D721Med (cell line): ENCODE results near the gene FASN.
A peak's percentile ranks its signal among the peaks of the same experiment; 100 is the strongest.

ENCODE experiments used
- DNase-seq: peaks from one replicate; pipeline ENCODE4 v3.0.0; 2011; ENCODE audit warnings: low spot score; ENCODE audit not compliant: insufficient read length
- FAIRE-seq: peaks from 2 replicates; lab custom pipeline; 2011; peaks lifted over from hg19 to GRCh38; lab: Jason Lieb, UNC
- CTCF ChIP-seq: IDR thresholded peaks from 2 replicates; pipeline ENCODE4 v1.5.1; 2012; ENCODE audit warnings: mild to moderate bottlenecking, control low read depth; ENCODE audit not compliant: insufficient read depth; ENCODE audit errors: missing control alignments

The FASN gene

GRCh38 chr17:82055023-82055964 lies 42.7 kb downstream of the FASN start:
- TF ChIP-seq CTCF: no peak
- no peak for FAIRE-seq
- no peak for DNase-seq

- FAIRE-seq: no peak
- DNase-seq: no peak
- no peak for TF ChIP-seq CTCF
Observed at GRCh38 chr17:82054351-82055022, 43.5 kb downstream of the FASN start.

DNA sequence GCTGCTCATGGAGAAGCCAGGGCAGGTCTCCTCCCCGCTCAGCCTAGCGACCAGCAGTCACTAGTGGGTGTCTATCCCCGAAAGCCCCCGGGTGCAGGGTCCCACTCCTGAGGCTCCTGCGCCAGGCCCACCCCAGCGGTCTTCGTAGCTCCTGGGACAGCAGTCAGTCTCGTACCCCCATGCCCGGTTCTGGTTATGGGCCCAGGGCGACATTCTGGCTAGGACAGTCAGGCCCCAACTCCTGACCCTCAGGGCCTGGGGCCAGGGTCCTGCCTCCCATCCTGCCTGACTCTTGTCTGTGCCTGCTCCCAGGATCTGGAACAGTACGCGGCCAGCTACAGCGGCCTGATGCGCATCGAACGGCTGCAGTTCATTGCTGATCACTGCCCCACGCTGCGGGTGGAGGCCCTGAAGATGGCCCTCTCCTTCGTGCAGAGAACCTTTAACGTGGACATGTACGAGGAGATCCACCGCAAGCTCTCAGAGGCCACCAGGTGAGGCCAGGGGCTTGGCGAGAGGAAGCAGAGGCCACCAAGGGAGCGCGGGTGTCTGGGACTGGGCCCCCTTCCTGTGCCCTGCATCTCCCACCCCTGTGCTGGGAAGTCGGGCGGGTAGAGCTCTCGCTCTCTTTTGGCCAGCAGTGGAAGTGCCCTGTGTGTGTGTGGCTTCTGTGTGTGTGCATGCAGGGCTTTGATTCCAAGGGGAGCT lies 44.3 kb downstream of the FASN start:
- DNase-seq (no peak), FAIRE-seq (no peak)
- TF ChIP-seq CTCF: no peak

DNA sequence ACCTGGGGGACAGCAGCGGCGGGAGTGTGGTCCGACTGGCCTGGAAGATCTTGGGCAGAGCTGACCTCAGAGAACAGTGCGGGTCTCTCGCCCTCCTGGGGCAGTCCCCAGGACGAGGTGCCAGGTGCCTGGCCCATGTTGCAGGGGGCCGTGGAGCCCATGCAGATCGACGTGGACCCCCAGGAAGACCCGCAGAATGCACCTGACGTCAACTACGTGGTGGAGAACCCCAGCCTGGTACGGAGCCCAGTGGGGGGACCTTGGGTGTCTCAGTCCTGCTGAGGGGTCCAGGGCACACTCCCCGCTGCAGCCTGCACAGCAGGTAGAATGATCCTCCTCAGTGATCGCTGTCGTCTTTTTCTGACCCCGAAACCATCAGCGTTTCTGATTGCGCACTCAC lies 44.9 kb downstream of the FASN start:
- FAIRE-seq (no peak), DNase-seq (no peak)
- TF ChIP-seq CTCF: no peak

DNA sequence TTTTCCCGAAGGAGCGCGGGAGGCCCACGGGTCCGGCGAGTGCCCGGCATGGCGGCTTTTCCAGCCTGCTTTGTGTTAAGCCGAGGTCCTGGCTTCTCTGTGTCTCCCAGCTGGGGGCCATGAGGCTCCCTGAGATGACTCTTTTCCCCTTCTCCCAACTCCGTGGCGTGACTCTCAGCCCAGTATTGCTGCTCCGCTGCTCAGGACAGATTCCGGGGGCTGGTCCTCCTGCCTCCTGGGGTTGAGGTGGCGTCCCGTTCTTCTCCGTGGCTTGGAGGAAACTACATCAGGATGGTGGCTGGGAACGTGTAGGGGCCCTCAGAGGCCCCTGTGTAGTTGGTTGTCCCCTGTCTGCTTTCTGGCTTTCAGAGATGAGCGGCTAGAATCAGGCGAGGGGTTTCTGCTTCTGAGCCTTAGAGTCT lies 45.4 kb downstream of the FASN start:
- FAIRE-seq: no peak
- TF ChIP-seq CTCF: no peak
- no peak for DNase-seq

- TF ChIP-seq CTCF: no peak
- DNase-seq: peak; percentile 96
- no peak for FAIRE-seq
Observed at GRCh38 chr17:82051776-82052637, 46.0 kb downstream of the FASN start, which contains the start of the genes GPS1 and RFNG. GPS1 (plus strand) TSS chr17:82051898; CDS start chr17:82051932, 34 bp downstream. RFNG (minus strand) TSS chr17:82051811; CDS start chr17:82051766, 45 bp downstream.
